Panc1 (cell line): ENCODE results near the gene SARS1. TPM values are rescaled to one million over a fixed set of nuclear protein-coding genes. Genes with fewer than 3 reads are reported as not detected.
"Not testable (repeated sequence)": the region's sequence is repeated elsewhere in the genome, so short reads cannot be mapped to it uniquely, and the experiment has no call there.

Experiments
- ATAC-seq: fragments of 200-7000 bp; cut with Tn5 transposase; 2 replicates; pipeline ENCODE4 v1.9.1; 2020; ENCODE audit warnings: mild to moderate bottlenecking, moderate library complexity
- BruUV-seq: library from RNA; stranded (reverse); fragments of 400-500 nt; replicated peaks from 2 replicates; lab custom pipeline; 2021; lab: Mats Ljungman, UMichigan
- CTCF ChIA-PET: fragments of 300-600 bp; sonication (Branson Sonifier 250); formaldehyde crosslinking; loops from one replicate; lab custom pipeline; 2022; ENCODE audit warnings: antibody characterized with exemption; lab: Charles Lee
- POLR2A ChIA-PET: fragments of 300-600 bp; sonication (Branson Sonifier 250); formaldehyde crosslinking; loops from one replicate; lab custom pipeline; 2022; ENCODE audit warnings: antibody characterized with exemption; lab: Charles Lee
- DNase-seq: peaks from one replicate; pipeline ENCODE4 v3.0.0-alpha.2; 2010; ENCODE audit warnings: low read depth, low spot score
- H3K27ac ChIP-seq: 2 replicates; pipeline ENCODE4 v1.5.1; 2011; ENCODE audit warnings: mild to moderate bottlenecking, low read length, inconsistent platforms
- H3K27me3 ChIP-seq: fragments of 200-500 bp; sonication (Bioruptor generic); 2 replicates; pipeline ENCODE4 v1.6.0; 2014; ENCODE audit warnings: low read length, inconsistent platforms; ENCODE audit not compliant: control insufficient read depth, insufficient read depth
- H3K36me3 ChIP-seq: fragments of 200-500 bp; sonication (Bioruptor generic); 2 replicates; pipeline ENCODE4 v1.5.1; 2014; ENCODE audit warnings: inconsistent platforms, mild to moderate bottlenecking, low read length, moderate library complexity; ENCODE audit not compliant: control insufficient read depth, insufficient read depth
- H3K4me1 ChIP-seq: 2 replicates; pipeline ENCODE4 v1.5.1; 2011; ENCODE audit warnings: inconsistent platforms, mild to moderate bottlenecking, low read length, moderate library complexity; ENCODE audit not compliant: control insufficient read depth, insufficient read depth
- H3K4me3 ChIP-seq, 2 experiments: 2 replicates each; pipeline ENCODE4 v1.5.1; 2011 to 2012; ENCODE audit warnings: low read depth in 2 of 2, low read length in 2 of 2, mild to moderate bottlenecking in 2 of 2, inconsistent platforms in 1 of 2, moderate library complexity in 1 of 2
- H3K9me3 ChIP-seq: fragments of 200-500 bp; sonication (Bioruptor generic); 2 replicates; pipeline ENCODE4 v1.5.1; 2014; ENCODE audit warnings: low read depth, mild to moderate bottlenecking, inconsistent platforms, low read length, moderate library complexity; ENCODE audit not compliant: control insufficient read depth, insufficient read depth
- CTCF ChIP-seq: fragments of 450-650 bp; IDR thresholded peaks from 2 replicates; pipeline ENCODE4 v1.5.1; 2017; ENCODE audit warnings: mild to moderate bottlenecking
- POLR2AphosphoS5 ChIP-seq: IDR thresholded peaks from 2 replicates; pipeline ENCODE4 v1.6.1; 2012; ENCODE audit warnings: mild to moderate bottlenecking, low read depth, low read length, moderate library complexity
- REST ChIP-seq, 2 experiments: IDR thresholded peaks; 2 replicates each; pipeline ENCODE4 v1.6.1; 2011 to 2012; ENCODE audit warnings: low read depth in 2 of 2, control low read depth in 1 of 2, low read length in 1 of 2, mild to moderate bottlenecking in 1 of 2, moderate library complexity in 1 of 2; ENCODE audit not compliant: insufficient read depth in 1 of 2
- SIN3A ChIP-seq: IDR thresholded peaks from 2 replicates; pipeline ENCODE4 v1.6.1; 2012; ENCODE audit warnings: low read depth, mild to moderate bottlenecking, low read length, moderate library complexity, borderline replicate concordance; ENCODE audit not compliant: insufficient read depth
- TCF7L2 ChIP-seq: IDR thresholded peaks from 2 replicates; pipeline ENCODE4 v1.6.1; 2011; ENCODE audit warnings: mild to moderate bottlenecking, low read depth, low read length, inconsistent platforms
- in situ Hi-C: cut with HindIII; loops from 2 replicates; pipeline ENCODE4 v1.10.0; 2016; ENCODE audit warnings: low sequenced_read_pairs, low pct_unique_long_range_greater_than_20kb
- intact Hi-C: fragments of 100-400 bp; cut with micrococcal nuclease; formaldehyde crosslinking; loops from one replicate; pipeline ENCODE4 v1.10.0; 2022; ENCODE audit not compliant: unreplicated experiment
- total RNA-seq: library from RNA; stranded (reverse); gene quantifications from one replicate; pipeline ENCODE4 v1.2.1, GENCODE V29; 2021; ENCODE audit not compliant: unreplicated experiment

Gene SARS1
- total RNA-seq, 1 experiment from 2014 or later: 115 TPM

DNA sequence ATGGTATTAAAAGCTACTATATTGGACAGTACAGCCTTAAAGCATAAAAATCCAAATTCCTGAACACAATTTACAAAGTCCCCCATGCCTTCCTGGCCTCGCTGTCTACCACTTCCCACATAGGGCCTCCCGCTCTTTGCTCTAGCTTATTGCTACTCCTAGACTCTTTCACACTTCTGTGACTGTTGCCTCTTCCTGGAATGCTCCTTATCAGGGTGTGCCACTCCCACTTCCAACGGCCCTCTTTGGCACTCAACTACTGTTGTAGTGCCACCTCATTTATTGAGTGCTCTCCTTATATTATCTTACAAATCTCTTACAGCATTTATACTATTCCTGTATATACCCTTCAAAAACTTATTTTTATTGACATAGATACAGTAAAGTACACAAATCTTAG lies 4.8 kb downstream of the SARS1 start:
- peaks cover 3% of the 10 kb centered on the region; the same call in 1 of the 2 replicates for H3K36me3 ChIP-seq
- no peak for TF ChIP-seq REST (IDR thresholded peaks at IDR 0.05; ENCODE audit: insufficient read depth in 1 of 2, low read depth in 2 of 2, low read length in 1 of 2)
- TF ChIP-seq TCF7L2: no peak
- no peak for TF ChIP-seq POLR2AphosphoS5
- TF ChIP-seq SIN3A: no peak
- no peak for TF ChIP-seq CTCF
- no peak overlapping the region for H3K4me3 ChIP-seq
- no peaks in the 10 kb centered on the region for H3K27me3 ChIP-seq
- DNase-seq (no peak), ATAC-seq (no peak)
- in situ Hi-C loops (no loop called here), intact Hi-C loops (no loop called here)
- H3K27ac ChIP-seq: peak overlapping the region; percentile 57
- no peaks in the 10 kb centered on the region for H3K9me3 ChIP-seq
- CTCF ChIA-PET: no interaction called here
- BruUV-seq: no TSS peak
- POLR2A ChIA-PET: interaction anchor here (0.6 kb wide), 1 partner anchor 118 kb away, joined by 3 read pairs; no protein-coding TSS in a partner anchor
- peaks cover 18% of the 10 kb centered on the region for H3K4me1 ChIP-seq

GRCh38 chr1:109221201-109221600 lies 7.5 kb downstream of the SARS1 start:
- H3K27me3 ChIP-seq, H3K4me3 ChIP-seq, ATAC-seq, POLR2A ChIA-PET, H3K36me3 ChIP-seq, BruUV-seq, intact Hi-C loops, H3K9me3 ChIP-seq, DNase-seq, in situ Hi-C loops, H3K27ac ChIP-seq, CTCF ChIA-PET: not testable (repeated sequence)
- peaks cover 13% of the 10 kb centered on the region for H3K4me1 ChIP-seq

DNA sequence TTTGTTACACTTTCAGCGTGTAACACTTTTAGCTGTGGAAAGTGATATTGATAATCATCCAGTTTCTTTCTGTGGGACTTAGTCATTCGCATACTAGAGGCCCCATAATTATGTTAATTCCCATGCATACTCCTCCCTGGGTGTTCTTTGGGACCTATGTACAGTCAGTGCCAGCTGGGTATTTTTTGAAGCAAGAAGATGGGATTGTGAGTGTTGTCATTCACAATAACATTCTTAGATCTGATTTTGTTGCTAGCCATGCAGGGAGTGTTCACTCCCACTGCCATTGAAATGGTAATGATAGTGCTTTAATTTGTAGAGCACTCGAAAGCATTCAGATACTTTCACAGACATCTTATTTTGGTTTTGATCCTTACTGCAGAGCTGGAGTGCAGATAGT lies 11.6 kb downstream of the SARS1 start:
- Histone ChIP-seq H3K9me3 (no peaks in the 10 kb centered on the region), H3K36me3 (peaks cover 17% of the 10 kb centered on the region), H3K27ac (no peak overlapping the region), H3K4me3 (no peak overlapping the region), H3K4me1 (no peaks in the 10 kb centered on the region), H3K27me3 (no peaks in the 10 kb centered on the region)
- DNase-seq (no peak), ATAC-seq (no peak)
- TF ChIP-seq REST (IDR thresholded peaks at IDR 0.05; ENCODE audit: insufficient read depth in 1 of 2, low read depth in 2 of 2, low read length in 1 of 2) (no peak), POLR2AphosphoS5 (no peak), TCF7L2 (no peak), SIN3A (no peak), CTCF (no peak)
- in situ Hi-C loops (no loop called here), intact Hi-C loops (no loop called here)
- ChIA-PET POLR2A (no interaction called here), CTCF (no interaction called here)
- no TSS peak for BruUV-seq
